GM21576 (cell line): Measurements from ENCODE around the gene ACYP2.
"Not testable (repeated sequence)": the region's sequence is repeated elsewhere in the genome, so short reads cannot be mapped to it uniquely, and the experiment has no call there.

Source experiments
- ATAC-seq: cut with Tn5 transposase; IDR thresholded peaks from one replicate; pipeline ENCODE4 v1.9.1; 2021; ENCODE audit warnings: mild to moderate bottlenecking, moderate library complexity; ENCODE audit not compliant: unreplicated experiment

ACYP2 gene

DNA sequence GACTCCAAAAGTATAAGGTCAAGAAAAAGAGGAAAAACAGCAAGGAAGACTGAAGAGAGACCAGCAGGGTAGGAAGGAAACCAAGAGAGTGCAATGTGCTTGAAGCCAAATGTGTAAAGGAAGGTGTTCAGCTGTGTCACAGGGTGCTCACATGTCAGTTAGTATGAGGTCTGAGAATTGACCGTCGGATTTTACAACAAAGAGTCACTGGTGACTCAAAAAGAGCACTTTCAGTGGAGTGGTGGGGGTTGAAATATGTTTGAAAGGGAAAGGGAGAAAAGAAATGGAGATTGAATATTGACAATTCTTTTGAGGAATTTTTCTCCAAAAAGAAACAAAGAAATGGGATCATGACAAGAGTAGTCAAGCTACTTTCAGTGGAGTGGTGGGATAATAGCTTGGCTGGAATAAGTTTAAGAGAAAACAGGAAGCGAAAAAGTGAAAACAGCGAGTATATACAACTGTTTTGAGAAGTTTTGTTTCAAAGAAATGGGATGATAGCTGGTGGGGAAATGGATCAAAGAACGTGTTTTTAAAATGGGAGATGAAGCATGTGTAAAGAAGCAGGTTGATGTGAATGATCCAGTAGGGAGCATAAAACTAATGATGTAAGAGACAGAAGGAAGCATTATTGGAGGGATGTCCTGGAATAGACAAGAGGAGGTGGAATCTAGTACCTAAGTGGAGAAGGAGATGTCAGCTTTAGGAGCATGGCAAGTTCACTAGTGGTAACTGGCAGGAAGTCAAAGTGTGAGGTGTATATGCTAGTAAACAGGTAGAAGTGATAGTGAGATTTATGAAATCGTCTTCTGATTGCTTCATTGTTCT is 144.2 kb downstream of the ACYP2 start:
- peak; percentile 92 for ATAC-seq

DNA sequence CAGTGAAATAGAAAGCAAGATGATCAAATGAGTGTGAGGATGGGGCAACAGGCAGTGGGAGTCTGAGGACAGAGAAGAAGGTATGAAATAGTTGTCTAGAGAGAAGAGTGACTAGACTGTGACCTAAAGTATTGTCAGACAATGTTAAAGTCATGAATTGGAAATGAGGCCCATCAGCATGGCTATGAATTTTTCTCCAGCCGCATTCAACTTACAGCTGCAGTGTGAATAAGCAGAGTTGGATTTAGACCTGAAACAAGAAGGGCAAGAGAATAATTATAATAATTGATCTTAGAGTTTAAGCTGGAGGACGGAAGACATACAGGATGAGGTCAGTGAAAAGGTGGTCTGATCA is 144.8 kb downstream of the ACYP2 start:
- no peak for ATAC-seq

DNA sequence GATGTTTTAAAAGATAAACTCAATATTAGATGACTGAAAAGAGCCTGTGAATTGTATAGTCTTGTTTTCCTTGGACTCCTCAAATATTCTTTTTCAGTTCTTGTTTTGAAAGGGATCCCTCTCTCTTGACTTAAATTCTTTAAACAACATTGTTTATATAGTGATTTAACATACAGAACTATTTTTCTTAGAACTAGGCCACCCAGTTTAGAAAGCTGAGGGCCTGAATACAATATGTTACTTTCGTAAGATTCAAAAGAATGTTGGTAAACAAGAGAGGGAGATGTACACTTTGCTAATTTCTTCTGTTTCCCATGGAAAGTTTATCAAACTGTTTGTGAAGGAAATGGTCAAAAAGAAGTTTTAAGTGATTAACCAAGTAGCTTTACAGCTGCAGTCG is 146.1 kb downstream of the ACYP2 start:
- no peak for ATAC-seq

DNA sequence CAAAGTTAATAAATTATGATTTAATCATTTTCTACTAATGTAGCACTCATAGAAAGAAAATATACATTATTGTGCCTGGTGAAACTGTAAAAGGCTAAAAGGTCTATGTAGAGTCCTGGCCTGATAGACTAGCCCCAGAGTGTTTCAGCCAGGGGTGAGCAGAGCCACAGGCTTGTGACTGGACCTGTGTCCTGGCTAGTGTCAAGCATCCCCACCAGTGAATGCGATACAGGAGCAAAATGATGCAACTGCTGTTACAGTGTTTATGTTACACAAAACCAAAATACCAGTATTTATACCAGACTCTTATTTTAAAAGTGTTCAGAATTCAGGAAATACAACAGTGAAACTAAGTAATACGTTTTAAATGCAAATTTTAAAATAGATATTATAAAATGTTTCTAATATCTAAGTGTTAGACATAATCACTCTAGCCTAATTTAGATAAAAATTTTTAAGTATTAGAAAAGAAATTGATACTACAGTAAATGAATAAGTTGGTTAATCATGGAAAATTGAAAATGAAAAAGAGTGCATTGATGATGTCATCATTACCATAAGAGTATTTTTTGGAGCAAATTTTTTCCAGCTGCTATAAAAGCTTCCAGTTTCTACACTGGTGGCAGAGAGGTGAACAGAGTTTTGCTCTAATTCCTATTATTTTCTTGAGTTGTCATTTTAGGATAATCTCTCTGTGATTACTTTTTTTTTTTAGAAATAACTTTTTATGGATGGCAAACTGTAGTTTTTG is 146.8 kb downstream of the ACYP2 start:
- no peak for ATAC-seq

DNA sequence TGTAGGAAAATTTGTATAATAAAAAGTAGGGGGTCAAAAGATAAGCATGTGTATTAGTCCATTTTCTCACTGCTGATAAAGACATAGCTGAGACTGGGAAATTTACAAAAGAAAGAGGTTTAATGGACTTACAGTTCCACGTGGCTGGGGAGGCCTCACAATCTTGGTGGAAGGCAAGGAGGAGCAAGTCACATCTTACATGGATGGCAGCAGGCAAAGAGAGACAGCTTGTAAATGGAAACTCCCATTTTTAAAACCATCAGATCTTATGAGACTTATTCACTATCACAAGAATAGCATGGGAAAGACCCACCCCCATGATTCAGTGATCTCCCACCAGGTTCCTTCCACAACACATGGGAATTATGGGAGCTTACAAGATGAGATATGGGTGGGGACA is 149.7 kb downstream of the ACYP2 start:
- ATAC-seq, result not testable (repeated sequence)

DNA sequence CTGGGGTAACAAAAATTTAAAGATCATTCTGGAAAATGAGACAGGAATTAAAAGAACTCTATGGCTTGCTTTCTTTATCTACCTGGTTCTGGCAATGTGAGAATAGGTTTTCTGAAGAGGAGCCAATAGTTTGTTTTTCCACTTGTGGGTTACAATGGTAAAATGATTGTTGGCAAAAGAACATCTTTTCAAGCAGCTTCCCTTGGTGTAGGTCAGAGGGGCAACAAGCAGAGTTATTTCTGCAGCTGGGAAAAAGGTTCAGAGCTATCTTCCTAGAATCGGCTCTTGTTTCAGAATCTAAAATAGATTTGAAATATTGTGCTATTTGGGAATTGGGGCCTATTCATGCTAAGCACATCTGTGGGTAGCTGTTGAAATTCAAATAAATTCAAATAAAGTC is 152.2 kb downstream of the ACYP2 start:
- ATAC-seq, result no peak

DNA sequence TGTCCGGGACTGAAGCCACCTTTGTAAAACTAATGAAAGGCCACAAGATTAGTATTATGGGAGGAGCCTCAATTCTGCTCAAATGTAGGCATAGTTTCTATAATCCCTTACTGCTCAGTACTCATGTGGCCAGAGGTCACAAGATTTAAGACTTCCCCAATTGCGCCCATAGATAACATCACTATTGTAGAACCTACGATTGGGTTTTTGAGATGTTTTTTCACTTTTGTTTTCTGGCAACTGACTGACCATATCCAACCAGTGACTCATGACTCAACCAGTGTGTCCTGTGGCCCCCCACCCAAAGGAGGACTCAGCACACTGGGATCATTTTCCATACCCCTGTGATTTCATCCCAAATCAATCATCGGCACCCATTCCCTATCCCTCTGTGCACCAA is 155.8 kb downstream of the ACYP2 start:
- no peak for ATAC-seq

DNA sequence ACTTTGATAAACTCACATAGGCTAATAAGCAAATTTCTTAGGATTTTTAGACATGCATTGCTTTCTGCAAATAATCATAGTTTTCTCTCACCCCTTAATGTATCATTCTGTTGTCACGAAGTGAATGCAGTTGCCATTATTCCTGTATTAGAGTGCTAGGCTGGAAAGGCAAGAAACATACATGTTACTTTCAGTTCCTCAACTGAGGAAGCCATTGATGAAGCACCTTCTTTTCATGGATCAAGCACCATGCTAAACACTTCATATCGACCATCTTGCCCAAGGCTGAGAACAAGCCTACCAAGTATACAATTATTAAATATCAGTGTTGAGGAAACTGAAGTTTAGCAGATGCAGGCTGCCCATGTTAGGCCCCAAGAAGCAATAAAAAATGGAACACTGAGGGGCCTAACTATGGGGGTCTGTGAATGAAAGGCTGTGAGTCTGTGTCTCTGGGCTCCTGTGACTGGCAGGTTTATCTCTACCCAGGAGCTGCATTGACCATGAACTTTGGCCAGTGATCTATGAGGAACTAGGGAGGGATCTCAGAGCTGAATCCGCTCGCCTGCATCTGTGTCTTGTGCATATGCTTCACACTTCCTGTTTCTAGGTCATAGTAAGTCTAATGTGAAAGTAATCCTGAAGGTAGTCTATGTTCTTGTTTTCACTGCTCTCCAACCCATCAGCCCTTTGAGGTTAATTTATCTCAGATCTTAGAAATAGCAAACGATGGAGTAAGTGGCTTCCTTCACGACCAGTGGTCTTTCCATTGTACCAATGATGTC is 156.6 kb downstream of the ACYP2 start:
- peak; percentile 94 for ATAC-seq

DNA sequence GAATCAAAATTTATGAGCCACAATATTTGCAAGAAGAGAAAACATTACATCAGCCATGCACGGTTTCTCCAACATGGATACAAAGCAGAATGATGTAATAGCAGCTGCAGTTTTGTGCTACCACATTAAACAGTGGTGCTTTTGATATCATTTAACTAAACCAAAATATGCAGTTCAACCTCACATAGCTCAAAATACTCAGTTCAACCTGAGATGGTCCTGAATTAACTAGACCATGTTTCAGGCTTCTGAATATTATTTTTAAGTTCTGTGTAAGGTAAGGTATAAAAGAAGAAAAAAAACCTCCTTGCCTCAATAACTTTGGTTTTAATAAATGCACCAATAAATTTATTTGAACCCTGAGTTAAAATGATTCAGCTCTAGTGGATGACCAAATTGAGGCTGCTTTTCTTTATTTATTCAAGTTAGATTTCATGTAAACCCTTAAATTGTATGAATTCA is 159.4 kb downstream of the ACYP2 start:
- no peak for ATAC-seq

DNA sequence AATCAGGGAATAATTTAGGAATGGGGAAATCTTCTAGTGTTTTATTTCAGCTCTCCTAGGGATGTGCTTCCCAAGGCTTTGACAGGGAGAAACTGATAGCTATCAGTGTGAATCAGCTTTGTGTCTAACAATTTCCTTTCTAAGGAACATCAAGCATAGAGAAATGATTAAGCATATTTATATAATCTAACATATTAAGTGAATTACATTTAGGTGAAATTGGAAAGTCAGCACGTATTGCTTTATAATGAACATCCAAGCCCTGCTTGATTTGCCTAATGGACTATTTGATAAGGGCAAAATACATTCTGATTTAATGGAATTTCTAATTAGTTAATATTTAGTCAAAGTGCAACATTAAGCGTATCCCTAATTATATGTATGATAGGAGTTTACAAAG is 160.1 kb downstream of the ACYP2 start:
- ATAC-seq, result no peak

DNA sequence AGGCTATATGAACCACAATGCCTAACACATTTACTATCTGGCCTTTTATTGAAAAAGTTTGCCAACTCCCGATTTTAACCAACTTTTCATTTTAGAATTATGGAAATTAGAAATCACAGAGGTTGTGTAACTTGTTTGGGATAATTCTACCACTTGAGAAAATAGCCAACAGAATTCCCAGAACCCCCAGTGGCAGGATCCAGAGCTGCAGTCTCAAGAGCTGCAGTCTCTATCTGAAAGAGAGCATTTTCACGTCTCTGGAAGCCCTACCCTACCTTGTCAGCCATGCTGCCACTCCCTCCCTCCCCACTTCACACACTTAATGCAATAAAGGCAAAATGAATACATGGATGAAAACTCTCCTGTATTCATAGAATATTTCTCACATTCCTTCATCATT is 164.0 kb downstream of the ACYP2 start:
- ATAC-seq, result no peak

DNA sequence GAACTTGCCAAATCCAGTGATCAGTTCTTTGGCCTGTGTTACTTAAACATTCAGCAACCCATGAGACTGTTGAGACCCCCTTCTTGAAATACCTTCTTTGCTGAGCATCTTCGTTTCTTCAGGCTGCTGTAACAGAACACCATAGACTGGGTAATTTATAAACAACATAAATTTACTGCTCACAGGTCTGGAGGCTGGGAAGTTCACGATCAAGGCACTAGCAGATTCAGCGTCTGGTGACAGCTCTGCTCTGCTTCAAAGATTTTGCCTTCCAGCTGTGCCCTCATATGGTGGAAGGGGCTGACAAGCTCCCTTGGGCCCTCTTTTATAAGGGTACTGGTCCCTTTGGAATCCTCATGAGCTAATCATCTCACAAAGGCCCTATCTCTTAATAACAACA is 169.4 kb downstream of the ACYP2 start:
- no peak for ATAC-seq

DNA sequence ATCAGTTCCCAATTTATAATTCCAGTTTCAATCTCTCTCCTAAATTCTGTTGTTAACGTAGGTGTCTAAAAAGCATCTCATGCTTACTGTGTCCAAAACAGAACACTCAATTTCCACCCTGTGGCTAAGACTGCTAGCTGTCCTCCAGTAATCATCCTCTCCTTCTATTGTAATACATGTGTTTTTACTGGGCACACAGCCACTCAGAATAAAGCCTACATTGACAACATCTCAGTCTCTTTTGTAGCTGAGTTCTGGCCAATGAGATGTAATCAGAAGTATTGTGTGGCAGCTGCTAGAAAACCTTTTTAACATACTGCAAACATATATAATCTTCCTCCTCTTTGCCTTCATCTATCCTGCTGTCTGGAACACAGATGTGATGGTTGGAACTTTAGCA is 170.0 kb downstream of the ACYP2 start:
- no peak for ATAC-seq

DNA sequence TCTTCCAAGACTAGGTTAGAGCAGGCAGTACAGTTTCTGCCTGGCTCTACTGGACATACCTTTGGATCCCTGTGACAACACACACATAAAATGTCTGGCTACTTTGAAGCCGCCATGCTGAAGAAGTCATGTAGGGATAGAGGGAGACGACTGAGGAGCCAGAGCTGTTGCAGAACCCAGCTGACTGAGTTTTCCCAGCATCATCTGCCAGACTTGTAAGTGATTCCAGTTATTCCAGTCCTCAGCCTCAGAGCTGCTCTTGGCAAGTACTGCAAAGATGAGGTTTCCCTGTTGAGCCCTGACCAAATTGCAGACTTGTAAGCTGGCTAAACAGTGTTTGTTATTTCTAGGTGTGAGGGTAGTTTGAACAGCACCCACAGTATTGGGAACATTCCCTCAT is 172.1 kb downstream of the ACYP2 start:
- ATAC-seq, result no peak

DNA sequence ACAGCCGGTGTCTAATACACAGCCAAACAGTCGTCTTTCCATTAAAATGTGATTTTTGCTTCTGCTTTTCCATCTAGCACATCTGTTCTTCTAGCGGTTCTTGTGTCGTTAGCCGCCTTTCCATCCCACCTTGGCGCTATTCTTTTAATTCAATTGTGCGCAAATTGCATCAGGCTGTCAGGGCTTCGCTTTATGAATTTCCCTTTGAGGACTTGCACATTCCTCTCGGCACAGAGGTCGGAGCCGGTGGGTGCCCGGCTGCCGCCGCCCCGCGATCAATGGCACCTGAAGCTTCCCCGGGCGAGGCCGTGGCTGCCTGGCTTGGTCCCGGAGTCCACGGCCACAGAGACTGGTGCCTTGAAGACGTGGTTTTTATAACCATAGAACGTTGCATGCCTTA is 174.5 kb downstream of the ACYP2 start:
- ATAC-seq, result no peak

DNA sequence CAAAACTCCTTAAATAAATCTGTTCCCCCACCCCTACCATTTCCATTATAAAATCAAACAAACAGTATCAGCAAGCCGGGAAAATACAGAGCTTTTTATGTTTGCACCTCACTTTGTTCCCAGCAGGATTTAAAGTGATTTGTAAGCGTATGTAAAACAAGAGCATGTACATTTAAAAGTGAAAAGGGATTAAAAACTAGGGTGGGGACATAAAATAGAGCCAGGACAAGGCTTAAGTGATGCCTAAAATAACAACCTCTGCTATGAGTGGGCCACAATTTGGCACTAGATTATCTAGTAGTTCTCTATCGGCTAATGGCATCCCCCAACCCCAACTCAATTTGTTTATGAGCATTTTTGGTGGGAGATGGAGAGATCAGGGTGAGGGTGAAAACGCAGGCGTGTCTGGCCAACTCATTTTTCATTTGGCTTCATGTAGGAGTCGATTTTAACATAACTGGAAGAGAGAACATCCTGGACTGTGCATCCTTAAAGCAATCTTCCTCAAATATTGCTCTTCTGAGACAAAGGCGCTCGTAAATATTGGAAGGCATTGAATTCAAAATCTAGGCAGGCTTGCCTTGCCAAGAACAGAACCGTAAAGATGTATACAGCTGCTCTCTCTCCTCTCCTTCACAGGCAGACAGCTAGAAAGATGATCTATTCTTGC is 175.1 kb downstream of the ACYP2 start:
- no peak for ATAC-seq

DNA sequence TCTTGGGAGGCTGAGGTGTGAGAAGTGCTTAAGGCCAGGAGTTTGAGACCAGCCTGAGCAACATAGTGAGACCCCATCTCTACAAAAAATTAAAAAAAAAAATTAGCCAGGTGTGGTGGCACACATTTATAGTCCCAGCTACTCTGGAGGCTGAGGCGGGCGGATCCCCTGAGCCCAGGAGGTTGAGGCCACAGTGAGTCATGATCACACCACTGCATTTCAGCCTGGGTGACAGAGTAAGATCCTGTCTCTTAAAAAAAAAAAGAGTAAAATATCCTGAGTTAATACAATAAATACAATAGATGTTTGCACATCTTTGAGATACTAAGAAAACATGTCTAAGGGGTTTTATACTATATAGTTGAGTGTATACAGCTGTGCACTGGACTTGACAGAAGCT is 179.2 kb downstream of the ACYP2 start:
- ATAC-seq, result not testable (repeated sequence)

DNA sequence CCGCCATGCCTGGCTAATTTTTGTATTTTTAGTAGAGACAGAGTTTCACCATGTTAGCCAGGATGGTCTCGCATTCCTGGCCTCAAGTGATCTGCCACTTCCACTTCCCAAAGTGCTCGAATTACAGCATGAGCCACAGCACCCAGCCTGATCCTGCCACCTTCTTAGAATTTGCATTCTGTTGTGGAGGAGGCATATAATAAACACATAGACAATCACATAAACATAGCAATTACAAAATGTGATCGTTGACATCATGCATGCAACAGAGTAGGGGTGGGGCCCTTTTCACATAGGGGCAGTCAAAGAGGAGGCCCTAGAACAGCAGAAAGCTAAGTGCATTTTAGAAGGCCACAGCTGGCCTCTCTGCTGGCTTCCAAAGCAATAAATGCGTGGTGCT is 180.5 kb downstream of the ACYP2 start:
- no peak for ATAC-seq

DNA sequence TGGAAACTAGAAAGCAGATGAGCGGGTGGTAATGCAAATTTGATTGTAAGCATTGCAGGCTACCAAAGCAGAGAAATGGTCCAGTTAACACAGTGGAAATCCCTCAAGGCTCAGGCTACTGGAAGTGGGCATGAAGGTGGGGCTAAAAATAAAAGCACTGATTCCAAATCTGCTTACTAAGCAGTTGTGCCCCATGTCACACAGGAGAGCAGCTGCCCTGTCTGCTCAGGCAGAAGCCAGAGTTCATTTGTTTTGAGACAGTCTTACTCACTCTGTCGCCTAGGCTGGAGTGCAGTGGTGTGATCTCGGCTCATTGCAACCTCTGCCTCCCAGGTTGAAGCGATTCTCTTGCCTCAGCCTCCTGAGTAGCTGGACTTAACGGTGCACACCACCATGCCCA is 183.1 kb downstream of the ACYP2 start:
- ATAC-seq, result no peak

DNA sequence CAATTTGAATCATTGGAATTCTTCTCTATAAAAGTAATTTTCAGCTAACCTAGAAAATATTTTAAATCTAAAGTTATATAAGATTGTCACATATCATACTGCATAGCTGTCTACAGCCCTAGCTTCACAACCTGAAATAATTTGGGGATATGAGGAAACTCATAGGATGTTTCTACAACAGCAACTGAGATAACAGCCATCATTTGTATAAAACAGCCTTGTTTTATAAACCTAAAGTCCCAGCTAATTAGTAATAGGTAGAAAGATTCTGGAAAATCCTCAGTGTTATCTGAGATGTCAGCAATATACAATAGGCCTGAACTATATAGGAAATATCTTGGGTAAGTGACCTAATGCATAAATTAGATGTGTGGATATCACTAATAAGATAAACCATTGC is 188.2 kb downstream of the ACYP2 start:
- ATAC-seq, result no peak

DNA sequence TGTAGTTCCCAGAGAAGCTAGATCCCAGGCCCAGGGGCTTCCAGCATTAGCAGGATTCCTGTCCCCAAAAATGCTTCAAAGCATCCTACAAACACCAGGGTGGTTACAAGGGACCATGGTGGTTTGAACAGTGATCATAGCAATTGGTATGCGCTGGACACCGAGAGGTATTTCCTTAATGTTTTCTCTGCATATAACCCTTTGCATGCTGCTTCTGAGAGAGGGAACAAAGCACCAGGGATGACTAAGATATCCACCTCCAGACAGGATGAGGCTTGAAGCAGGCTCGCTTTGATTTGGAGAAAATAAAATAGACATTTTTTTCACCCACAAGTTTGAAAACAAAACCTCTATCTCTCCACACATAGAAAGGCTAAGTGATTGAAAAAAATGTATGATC is 191.1 kb downstream of the ACYP2 start:
- ATAC-seq, result no peak
